Activated T-cell treated with anti-CD3 and anti-CD28 coated beads, Interleukin-2, amount 50 U/mL, for 48 hours (primary cell): ENCODE data around the gene TLX2.
"Not testable (repeated sequence)": the region's sequence is repeated elsewhere in the genome, so short reads cannot be mapped to it uniquely, and the experiment has no call there.

ENCODE experiments used
- DNase-seq, 2 experiments: peaks; one replicate each; pipeline ENCODE4 v3.0.0-alpha.2; 2020

TLX2 gene

DNA sequence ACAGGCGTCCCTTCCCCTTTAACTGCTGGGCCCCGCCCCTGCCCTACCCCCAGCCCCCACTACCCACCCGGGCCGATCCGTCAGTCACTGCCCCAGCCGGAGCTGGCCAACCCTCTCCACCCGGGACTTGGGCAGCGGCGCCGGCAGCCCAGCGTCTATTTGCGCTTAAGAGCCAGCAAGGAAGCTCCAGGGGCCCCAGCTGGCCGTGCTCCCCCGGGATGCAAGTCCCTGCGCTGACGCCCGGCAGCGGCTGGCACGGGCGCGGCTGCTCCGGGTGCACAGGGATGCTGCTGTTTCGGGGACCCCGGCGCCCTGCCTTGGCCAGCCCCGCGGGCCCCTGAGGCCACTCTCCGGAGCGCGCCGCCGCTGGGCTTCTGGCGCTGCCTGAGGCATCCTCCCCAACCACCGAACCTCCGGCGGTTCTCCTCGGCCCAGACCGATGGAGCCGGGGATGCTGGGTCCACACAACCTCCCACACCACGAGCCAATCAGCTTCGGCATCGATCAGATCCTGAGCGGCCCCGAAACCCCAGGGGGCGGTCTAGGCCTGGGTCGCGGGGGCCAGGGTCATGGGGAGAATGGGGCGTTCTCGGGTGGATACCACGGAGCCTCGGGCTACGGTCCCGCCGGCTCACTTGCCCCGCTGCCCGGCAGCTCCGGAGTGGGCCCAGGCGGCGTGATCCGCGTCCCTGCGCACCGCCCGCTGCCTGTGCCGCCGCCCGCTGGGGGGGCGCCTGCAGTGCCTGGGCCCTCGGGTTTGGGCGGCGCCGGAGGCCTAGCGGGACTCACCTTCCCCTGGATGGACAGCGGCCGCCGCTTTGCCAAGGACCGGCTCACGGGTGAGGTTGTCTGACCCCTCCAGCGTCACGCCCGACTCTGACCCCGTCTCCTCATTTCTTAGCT lies at the start of gene TLX2:
TLX2 (plus strand) TSS at position 83 of the 903 bp plus-strand sequence; CDS start at position 440, 357 bp downstream.
- DNase-seq, result peak in 1 of 2 experiments; percentile 53

DNA sequence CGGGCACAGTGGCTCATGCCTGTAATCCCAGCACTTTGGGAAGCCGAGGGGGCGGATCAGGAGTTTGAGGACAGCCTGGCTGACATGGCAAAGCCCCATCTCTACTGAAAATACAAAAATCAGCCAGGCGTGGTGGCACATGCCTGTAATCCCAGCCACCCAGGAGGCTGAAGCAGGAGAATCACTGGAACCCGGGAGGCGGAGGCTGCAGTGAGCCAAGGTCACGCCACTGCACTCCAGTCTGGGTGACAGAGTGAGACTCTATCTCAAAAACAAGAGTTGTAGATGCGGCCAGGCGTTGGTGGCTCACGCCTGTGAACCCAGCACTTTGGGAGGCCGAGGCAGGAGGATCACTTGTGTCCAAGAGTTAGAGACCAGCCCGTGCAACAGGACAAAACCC lies 43.5 kb upstream of the TLX2 start:
- DNase-seq, result not testable (repeated sequence)

DNA sequence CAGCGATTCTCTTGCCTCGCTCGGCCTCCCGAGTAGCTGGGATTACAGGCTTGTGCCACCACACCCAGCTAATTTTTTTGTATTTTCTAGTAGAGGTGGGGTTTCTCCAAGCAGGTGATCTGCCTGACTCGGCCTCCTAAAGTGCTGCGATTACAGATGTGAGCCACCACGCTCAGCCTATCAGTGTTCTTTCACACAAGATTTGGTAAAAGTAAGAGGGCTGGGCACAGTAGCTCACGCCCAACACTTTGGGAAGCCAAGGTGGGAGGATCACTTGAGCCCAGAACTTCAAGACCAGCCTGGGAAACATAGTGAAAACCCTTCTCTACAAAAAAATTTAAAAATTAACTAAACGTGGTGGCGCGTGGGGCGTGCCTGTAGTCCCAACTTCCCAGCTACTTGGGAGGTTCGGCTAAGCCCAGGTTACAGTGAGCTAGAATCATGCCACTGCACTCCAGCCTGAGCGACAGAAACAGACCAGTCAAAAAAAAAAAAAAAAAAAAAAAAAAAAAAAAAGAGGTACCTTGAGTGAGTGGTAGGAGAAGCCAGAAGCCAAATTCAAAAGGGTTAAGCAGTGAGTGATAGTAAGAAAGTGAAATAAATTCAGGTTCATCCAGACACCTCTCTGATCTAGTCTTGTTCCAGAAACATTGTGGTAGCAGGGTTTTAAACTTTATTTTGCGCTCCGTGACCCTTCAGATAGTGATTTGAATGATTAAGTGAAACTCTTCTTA lies 42.8 kb upstream of the TLX2 start:
- no peak for DNase-seq

DNA sequence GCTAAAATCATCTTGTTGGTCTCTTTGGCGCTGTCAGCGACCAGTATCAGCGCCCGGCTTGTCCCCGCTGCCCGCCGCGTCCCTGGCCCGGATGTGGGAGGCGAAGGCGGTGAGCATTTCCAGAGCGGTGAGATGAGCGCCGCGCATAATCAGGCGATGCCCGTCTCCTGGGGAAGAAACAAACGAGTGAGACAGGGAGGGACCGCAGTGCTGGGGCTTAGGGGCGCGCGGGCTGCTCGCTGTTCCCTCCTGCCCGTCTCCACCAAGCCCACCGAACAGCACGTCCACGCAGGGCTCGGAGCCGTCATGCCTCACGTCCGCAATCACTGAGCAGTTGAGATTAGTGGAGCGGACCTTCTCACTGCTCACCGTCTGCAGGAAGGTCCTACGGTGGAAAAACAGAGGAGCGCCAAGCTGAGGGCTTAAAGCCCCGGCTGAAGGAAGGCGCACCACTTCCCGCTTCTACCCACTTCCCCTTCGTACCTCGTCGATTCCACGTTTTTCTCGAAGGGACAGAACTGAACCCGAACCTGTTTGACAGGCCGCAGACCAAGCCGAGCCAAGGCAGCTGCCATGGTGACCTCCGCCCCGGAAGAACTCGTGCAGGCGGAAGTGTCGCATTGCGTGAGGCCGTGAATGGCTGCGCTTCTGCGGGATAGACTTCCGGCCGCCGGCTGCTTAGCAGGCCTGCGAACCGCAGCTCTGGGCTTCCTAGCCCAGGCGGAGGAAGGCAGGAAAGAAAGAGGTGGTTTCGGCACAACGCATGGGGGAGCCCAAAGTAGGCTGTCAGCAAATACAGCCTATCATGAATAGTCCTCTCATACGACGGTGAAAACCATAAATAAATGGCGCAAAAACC lies 41.9 kb upstream of the TLX2 start, which contains the start of gene MRPL53:
MRPL53 (minus strand) TSS at position 595 of the 859 bp plus-strand sequence; CDS start at position 575, 20 bp downstream.
- DNase-seq, result peak; percentile 97 to 98

DNA sequence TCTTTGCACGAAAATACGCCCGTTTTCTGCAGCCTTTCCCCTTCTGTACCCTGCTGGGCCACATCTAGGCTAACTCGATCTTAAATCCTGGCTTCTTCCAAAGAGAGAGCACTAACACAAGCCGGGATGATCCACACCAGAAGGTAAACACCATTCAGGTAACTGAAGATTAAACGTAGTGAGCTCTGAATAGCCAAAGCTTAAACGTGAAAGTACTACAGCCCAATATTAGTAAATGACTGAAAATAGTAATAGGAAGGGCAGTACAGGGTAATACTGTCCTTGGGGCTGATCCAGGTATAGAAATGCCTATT lies 41.3 kb upstream of the TLX2 start:
- DNase-seq, result no peak

DNA sequence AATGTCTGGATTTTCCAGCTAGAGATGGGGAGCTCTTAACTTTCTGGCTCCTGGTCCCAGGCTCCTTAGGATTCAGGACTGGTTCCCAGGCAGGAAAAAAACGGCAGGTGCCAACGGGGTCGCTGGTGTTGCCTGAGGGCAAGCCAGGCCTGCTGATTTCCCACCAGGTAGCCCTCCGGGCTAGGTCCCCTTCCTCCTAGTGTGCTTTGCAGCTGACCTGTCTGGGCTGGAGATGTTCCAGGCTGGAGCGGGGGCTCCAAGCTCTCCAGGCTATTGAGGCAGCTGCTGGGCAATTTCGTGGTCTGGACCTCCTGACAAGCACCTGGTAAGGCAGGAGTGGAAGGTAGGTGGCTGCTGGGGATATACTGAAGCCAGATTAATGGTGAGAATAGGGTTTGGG lies 39.8 kb upstream of the TLX2 start:
- no peak for DNase-seq

DNA sequence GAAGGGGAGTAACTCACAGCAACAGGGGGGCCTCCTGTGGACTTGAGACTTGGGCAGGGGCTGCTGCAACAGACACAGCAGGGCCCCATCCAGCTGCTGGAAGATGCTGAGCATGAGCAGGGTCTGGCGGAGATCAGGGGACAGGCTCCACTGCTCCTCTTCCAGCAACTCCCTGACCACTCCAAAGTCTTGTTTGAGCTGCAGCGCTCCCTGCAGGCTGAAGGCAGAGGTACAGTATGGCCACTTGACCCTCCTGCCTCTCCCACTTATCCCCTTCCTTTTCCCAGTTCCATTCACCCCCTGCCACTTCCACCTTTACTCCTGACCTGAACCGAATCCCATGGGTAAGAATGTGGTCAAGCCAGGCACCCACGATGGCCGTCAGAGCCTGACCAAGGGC lies 39.4 kb upstream of the TLX2 start:
- no peak for DNase-seq

DNA sequence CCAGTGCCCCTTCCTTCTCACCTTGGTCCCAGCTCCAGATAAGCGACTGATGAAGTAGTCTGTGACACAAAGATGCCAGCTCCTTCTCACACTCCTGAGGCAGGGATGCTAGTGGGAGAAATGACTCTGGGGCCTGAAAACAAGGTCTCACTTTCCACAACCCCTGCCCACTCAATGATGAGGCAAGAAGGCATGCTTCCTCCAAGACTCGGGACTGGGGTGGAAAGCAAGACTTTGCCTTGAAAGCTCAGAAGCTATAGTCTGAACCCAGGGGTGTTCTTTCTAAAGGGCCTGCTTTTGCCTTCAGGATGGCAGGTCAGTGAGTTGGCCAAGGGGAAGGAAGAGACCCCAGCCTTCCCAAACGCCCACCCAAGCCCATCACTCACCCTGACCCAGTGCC lies 32.8 kb upstream of the TLX2 start:
- no peak for DNase-seq

DNA sequence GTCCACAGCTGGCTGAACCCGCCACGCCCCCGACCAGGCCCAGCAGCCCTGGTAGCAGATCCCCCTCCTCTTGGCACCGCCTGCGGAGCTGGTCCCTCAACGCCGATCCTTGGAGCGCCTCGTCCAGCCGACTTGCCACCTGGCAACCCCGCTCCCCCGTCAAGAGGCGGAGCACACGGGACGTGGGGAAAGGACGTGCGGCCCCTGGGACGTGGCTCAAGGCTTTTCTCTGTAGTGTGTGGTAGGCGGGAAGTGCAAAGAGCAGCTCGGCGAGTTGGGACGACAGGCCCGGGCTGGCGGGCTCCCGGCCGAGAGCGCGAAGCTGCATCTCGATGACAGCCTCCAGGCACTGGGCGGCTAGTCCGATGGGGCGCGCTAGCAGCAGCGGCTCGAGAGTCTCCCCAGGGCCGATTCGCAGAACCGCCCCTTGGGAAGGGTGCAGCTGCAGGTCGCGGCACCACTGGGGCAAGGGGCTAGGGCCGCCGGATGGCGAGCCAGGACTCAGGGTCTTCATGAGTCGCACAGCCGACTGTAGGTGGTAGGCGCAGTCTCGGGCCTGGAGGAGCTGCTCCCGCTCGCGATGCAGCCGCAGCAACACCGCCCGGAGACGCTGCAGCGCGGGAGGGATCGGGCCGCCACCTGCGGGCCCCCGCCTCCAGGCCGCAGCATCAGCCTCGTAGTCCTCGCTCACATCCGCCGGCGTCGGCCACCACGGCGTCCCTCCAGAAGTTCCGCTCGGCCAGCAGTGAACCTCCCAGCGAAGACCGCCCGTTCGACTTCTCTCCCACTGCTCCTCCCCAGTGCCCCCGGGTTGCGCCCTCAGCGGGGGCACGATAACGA lies 32.1 kb upstream of the TLX2 start:
- DNase-seq, result no peak

DNA sequence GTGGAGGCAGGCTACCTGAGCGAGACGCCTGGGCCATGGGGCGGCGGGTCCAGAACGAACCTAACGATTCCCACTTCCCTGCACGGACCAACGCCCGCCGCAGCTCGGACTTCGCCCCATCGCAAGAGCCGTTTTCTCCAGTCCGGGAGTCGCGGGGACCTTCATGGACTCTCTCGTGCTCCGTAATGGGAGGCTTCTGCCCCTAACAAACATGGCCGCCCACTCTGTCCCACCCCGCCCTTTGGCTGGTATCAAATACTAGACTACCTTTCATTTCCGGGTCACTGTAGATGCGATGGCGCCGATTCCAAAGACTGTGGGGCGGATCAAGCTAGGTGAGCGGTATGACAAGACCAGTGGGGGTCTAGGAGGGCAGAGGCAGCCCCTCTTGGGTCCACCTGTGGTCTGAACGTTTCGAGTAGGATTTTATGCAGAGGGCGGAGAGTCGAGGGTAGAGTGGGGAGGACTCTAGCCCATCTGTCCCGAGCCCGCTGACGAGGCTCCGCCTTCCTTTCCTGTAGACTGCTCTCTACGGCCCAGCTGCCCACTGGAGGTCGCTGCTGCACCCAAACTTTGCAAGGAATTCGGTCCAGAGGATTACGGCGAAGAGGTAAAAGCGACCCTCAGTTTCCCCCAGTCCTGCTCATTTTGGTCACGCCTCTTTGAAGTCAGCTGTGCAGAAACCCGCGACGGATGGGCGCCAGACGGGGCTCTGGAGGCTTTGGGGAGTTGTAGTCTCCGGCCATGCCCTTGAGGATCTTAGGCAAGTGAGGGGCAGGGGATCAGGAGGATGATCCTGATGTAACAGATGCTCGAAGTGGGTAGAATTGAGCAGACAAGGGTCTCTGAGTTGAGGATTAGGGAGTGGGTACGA lies 31.2 kb upstream of the TLX2 start, which contains the start of the genes CCDC142 and TTC31:
CCDC142 (minus strand) TSS at position 198 of the 874 bp plus-strand sequence; CDS start at position 37, 161 bp downstream.
TTC31 (plus strand) TSS at position 281 of the 874 bp plus-strand sequence; CDS start at position 296, 15 bp downstream.
- DNase-seq, result peak; percentile 95 to 96

DNA sequence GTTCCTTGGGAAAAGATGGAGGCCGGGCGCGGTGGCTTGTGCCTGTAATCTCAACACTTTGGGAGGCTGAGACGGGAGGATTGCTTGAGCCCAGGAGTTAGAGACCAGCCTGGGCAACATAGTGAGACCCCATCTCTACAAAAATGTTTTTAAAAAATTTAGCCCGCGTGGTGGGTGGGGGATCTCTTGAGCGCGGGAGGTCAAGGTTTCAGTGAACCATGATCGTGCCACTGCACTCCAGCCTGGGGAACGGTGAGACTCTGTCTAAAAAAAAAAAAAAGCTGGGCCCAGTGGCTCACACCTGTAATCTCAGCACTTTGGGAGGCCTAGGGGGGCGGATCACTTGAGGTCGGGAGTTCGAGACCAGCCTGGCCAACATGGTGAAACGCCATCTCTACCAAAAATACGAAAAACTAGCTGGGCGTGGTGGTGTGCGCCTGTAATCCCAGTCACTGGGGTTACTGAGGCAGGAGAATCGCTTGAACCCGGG lies 30.5 kb upstream of the TLX2 start:
- DNase-seq, result not testable (repeated sequence)

DNA sequence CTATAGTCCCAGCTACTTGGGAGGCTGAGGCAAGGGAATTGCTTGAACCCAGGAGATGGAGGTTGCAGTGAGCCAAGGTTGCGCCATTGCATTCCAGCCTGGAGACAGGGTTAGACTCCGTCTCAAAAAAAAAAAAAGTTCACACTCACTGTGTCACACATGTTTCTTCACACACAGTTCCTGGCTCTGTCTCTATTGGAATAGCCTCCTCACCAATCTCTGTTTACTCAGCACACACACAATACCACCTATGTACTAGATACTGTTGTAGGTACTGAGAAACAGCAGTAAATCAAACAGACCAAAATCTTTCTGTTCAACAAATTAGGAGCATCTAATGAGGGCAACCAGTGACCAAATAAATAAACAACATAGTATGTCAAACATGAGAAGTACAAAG lies 28.1 kb upstream of the TLX2 start:
- DNase-seq, result no peak

DNA sequence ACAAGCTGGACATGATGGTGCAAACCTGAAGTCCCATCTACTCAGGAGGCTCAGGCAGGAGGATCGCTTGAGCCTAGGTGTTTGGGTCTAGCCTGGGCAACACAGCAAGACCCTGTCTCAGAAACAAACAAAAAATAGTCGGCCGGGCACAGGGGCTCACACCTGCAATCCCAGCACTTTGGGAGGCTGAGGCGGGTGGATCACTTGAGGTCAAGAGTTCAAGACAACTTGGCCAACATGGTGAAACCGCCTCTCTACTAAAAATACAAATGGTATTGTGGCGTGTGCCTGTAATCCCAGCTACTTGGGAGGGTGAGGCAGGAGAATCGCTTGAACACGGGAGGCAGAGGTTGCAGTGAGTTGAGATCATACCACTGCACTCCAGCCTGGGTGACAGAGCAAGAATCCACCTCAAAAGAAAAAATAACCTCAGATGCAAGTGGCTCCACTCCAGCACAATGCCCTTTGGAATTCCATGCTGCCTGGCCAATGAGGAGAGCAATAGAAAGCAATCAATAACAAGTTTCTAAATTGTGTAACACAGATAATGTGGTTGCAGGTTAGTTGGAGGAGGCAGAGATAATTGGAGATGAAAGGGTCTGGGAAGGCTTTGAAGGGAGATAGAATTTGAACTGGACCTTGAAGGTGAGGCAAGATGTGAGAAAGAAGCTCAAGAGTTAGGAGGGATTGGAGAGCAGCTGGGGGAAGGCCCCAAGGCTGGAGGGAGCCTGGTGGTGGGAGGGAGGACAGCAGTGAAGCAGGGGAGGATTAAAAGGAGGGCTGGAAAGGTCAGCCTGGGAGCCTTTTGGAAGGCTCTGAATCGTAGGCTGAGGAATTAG lies 25.4 kb upstream of the TLX2 start:
- no peak for DNase-seq

DNA sequence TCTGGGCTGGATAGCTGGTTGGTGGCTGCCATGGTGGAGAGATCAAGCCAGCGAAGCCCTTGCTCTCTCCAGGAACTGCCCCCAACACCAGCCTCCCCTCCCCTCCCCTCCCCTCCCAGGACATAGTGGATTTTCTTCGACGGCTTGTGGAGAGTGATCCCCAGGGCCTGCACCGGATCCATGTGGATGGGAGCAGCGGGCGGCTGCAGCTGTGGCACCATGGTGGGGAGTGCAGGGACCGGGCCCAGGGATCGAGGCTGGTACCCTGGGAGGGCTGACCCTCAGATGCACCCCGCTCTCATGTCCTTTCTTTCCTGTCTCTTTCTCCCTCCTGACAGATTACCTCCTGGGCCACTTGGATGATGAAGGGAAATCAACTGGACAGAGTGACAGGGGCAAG lies 24.3 kb upstream of the TLX2 start:
- no peak for DNase-seq

DNA sequence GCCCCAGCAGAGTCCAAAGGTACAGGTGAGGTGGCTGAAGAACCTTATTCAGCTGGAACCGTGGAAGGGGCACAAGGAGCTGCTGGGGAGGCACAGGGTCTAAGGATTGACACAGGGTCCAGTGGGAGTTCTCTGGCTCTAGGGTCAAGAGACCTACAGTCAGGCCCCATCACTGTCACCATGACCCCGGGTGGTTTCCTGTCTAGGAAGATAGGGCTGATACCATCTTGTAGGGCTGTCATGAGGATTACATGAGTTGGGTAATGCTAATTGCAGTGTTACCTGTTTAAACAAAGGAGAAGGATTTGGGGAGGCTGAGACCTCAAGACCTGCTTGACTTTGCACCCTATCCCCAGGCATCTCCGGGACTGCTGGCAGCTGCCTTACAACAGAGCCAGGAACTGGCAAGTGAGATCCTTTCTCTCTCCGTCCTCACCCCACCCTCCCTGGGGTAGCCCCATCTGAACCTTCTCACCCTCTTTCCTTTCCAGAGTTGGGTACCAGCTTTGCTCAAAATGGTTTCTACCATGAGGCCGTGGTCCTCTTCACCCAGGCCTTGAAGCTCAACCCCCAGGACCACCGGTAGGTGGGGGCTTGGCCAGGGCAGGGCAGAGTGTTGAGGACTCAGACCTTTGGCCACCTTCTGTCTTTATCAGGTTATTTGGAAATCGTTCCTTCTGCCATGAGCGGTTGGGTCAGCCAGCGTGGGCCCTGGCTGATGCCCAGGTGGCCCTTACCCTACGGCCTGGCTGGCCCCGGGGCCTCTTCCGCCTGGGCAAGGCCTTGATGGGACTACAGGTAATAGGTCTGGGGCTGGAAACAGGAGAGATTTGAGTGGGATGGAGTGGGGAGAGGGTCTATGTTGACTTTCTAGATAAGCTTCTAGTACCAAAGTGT lies 22.4 kb upstream of the TLX2 start:
- no peak for DNase-seq

DNA sequence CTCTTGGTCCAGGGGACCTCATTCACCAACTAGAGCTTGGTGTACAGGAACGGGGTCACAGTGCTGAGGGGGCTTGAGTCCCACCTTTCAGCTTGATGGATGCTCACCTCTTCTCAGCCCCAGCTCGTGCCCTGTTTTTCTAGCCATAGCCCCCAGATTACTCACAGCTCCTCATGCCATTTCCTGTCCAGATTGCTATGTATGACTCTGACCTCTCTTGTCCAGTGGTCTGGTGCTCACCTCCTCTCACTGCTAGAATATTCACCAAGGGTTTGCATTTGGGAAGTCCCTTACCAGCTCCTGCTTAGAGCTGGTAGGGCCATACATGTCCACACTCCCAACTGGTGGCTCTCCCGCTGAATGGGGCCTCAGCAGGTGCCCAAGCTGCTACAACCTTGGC lies 20.7 kb upstream of the TLX2 start:
- DNase-seq, result no peak

DNA sequence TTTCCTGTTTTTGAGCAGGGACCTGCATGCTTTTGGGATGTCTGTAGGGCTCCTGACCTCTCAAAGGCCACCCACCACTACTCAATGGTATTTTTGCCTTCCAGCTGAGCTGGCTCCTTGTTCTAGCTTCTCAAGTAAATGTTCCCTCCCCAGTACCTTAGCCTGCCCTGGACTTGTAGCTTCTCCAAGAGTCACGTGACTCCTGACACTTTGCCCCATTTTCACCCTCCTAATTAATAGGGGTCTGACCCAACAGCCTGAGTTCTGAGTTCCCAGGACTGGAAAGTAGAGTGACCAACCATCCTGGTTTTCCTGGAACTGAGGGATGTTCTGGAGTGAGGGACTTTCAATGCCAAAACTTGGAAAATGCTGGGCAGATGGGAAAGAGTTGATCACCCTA lies 18.8 kb upstream of the TLX2 start:
- no peak for DNase-seq

DNA sequence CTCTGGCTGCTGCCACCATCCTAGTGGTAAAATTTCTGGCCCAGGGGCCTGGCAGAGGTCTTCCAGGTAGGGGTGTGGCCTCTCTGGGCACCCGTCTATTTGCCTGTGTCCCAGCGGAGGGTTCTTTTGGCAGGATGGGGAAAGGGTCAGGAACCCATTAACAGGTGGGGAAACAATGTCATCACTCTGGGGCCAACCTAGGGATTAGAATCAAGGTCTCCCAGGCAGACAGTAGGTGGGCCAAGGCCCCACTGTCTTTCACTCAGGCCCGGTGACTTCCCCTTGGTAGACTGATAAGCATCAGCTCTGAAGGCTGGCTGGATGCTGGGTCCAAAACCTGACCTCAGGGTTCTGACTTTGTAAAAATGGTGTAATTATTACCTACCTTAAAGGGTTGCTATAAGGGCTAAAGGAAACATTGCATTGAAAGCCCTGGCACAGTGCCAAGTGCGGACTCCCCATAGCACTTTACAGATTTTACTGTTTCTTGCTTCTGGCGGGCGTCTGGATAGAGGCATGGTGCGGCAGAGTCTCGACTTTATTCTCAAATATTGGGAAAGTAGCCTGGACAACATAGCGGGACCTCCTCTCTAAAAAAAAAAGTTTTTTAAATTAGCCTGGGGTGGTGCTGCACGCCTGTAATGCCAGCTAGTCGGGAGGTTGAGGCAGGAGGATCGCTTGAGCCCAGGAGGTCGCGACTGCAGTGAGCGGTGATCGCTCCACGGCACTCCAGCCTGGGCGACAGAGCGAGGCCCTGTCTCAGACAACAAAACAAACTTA lies 17.1 kb upstream of the TLX2 start:
- no peak for DNase-seq
